Panc1 (cell line): Measurements from ENCODE around the gene COA8. TPM values are rescaled to one million over a fixed set of nuclear protein-coding genes. Genes with fewer than 3 reads are reported as not detected.
A peak's percentile ranks its signal among the peaks of the same experiment; 100 is the strongest.

Source experiments
- ATAC-seq: fragments of 200-7000 bp; cut with Tn5 transposase; 2 replicates; pipeline ENCODE4 v1.9.1; 2020; ENCODE audit warnings: mild to moderate bottlenecking, moderate library complexity
- BruUV-seq: library from RNA; stranded (reverse); fragments of 400-500 nt; replicated peaks from 2 replicates; lab custom pipeline; 2021; lab: Mats Ljungman, UMichigan
- CTCF ChIA-PET: fragments of 300-600 bp; sonication (Branson Sonifier 250); formaldehyde crosslinking; loops from one replicate; lab custom pipeline; 2022; ENCODE audit warnings: antibody characterized with exemption; lab: Charles Lee
- POLR2A ChIA-PET: fragments of 300-600 bp; sonication (Branson Sonifier 250); formaldehyde crosslinking; loops from one replicate; lab custom pipeline; 2022; ENCODE audit warnings: antibody characterized with exemption; lab: Charles Lee
- DNase-seq: peaks from one replicate; pipeline ENCODE4 v3.0.0-alpha.2; 2010; ENCODE audit warnings: low read depth, low spot score
- H3K27ac ChIP-seq: 2 replicates; pipeline ENCODE4 v1.5.1; 2011; ENCODE audit warnings: mild to moderate bottlenecking, low read length, inconsistent platforms
- H3K27me3 ChIP-seq: fragments of 200-500 bp; sonication (Bioruptor generic); 2 replicates; pipeline ENCODE4 v1.6.0; 2014; ENCODE audit warnings: low read length, inconsistent platforms; ENCODE audit not compliant: control insufficient read depth, insufficient read depth
- H3K36me3 ChIP-seq: fragments of 200-500 bp; sonication (Bioruptor generic); 2 replicates; pipeline ENCODE4 v1.5.1; 2014; ENCODE audit warnings: inconsistent platforms, mild to moderate bottlenecking, low read length, moderate library complexity; ENCODE audit not compliant: control insufficient read depth, insufficient read depth
- H3K4me1 ChIP-seq: 2 replicates; pipeline ENCODE4 v1.5.1; 2011; ENCODE audit warnings: inconsistent platforms, mild to moderate bottlenecking, low read length, moderate library complexity; ENCODE audit not compliant: control insufficient read depth, insufficient read depth
- H3K4me3 ChIP-seq, 2 experiments: 2 replicates each; pipeline ENCODE4 v1.5.1; 2011 to 2012; ENCODE audit warnings: low read depth in 2 of 2, low read length in 2 of 2, mild to moderate bottlenecking in 2 of 2, inconsistent platforms in 1 of 2, moderate library complexity in 1 of 2
- H3K9me3 ChIP-seq: fragments of 200-500 bp; sonication (Bioruptor generic); 2 replicates; pipeline ENCODE4 v1.5.1; 2014; ENCODE audit warnings: low read depth, mild to moderate bottlenecking, inconsistent platforms, low read length, moderate library complexity; ENCODE audit not compliant: control insufficient read depth, insufficient read depth
- POLR2AphosphoS5 ChIP-seq: IDR thresholded peaks from 2 replicates; pipeline ENCODE4 v1.6.1; 2012; ENCODE audit warnings: mild to moderate bottlenecking, low read depth, low read length, moderate library complexity
- SIN3A ChIP-seq: IDR thresholded peaks from 2 replicates; pipeline ENCODE4 v1.6.1; 2012; ENCODE audit warnings: low read depth, mild to moderate bottlenecking, low read length, moderate library complexity, borderline replicate concordance; ENCODE audit not compliant: insufficient read depth
- TCF7L2 ChIP-seq: IDR thresholded peaks from 2 replicates; pipeline ENCODE4 v1.6.1; 2011; ENCODE audit warnings: mild to moderate bottlenecking, low read depth, low read length, inconsistent platforms
- in situ Hi-C: cut with HindIII; loops from 2 replicates; pipeline ENCODE4 v1.10.0; 2016; ENCODE audit warnings: low sequenced_read_pairs, low pct_unique_long_range_greater_than_20kb
- intact Hi-C: fragments of 100-400 bp; cut with micrococcal nuclease; formaldehyde crosslinking; loops from one replicate; pipeline ENCODE4 v1.10.0; 2022; ENCODE audit not compliant: unreplicated experiment
- total RNA-seq: library from RNA; stranded (reverse); gene quantifications from one replicate; pipeline ENCODE4 v1.2.1, GENCODE V29; 2021; ENCODE audit not compliant: unreplicated experiment
- TF ChIP-seq, protein P1 (sequence below), 2 experiments: IDR thresholded peaks; 2 replicates each; pipeline ENCODE4 v1.6.1; 2011 to 2012; ENCODE audit warnings: low read depth in 2 of 2, control low read depth in 1 of 2, low read length in 1 of 2, mild to moderate bottlenecking in 1 of 2, moderate library complexity in 1 of 2; ENCODE audit not compliant: insufficient read depth in 1 of 2
- TF ChIP-seq, protein P2 (sequence below): fragments of 450-650 bp; IDR thresholded peaks from 2 replicates; pipeline ENCODE4 v1.5.1; 2017; ENCODE audit warnings: mild to moderate bottlenecking

COA8 gene
- total RNA-seq, 1 experiment from 2014 or later = 42.2 TPM

DNA sequence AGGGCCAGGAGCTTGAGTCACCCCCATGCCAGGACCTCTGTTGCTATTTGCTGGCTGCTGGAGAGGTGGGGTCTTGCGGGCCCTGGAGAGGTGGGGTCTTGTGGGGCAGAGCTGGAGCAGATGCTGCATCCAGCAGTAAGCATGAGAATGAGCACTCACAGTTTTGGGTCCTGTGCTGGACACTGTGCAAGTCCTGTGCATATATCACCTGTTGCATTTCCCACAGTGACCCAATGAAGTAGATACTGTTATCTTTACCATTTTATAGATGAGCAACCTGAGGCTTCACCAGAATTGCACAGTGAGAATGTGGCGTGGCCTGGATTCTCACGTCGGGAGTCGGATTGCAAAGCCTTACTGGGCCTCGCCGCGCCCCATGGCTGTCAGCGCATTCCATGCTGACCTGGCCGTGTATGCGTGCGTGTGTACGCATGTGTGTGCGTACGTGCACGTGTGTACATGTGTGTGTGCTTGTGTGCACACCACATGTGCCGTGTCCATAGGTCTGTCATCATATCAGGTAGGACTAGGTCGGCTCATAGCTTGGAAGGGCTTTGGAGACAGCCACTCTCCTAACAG, 12.0 kb downstream of the COA8 start:
- Histone ChIP-seq H3K36me3 (no peaks in the 10 kb centered on the region; the same call in 1 of the 2 replicates), H3K4me1 (no peaks in the 10 kb centered on the region; the same call in none of the 2 replicates), H3K9me3 (no peaks in the 10 kb centered on the region), H3K4me3 (no peak overlapping the region), H3K27ac (no peak overlapping the region), H3K27me3 (no peaks in the 10 kb centered on the region)
- TF ChIP-seq TCF7L2 = no peak
- TF ChIP-seq SIN3A = no peak
- TF ChIP-seq, protein P1, sequence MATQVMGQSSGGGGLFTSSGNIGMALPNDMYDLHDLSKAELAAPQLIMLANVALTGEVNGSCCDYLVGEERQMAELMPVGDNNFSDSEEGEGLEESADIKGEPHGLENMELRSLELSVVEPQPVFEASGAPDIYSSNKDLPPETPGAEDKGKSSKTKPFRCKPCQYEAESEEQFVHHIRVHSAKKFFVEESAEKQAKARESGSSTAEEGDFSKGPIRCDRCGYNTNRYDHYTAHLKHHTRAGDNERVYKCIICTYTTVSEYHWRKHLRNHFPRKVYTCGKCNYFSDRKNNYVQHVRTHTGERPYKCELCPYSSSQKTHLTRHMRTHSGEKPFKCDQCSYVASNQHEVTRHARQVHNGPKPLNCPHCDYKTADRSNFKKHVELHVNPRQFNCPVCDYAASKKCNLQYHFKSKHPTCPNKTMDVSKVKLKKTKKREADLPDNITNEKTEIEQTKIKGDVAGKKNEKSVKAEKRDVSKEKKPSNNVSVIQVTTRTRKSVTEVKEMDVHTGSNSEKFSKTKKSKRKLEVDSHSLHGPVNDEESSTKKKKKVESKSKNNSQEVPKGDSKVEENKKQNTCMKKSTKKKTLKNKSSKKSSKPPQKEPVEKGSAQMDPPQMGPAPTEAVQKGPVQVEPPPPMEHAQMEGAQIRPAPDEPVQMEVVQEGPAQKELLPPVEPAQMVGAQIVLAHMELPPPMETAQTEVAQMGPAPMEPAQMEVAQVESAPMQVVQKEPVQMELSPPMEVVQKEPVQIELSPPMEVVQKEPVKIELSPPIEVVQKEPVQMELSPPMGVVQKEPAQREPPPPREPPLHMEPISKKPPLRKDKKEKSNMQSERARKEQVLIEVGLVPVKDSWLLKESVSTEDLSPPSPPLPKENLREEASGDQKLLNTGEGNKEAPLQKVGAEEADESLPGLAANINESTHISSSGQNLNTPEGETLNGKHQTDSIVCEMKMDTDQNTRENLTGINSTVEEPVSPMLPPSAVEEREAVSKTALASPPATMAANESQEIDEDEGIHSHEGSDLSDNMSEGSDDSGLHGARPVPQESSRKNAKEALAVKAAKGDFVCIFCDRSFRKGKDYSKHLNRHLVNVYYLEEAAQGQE (IDR thresholded peaks at IDR 0.05; ENCODE audit: insufficient read depth in 1 of 2, low read depth in 2 of 2, low read length in 1 of 2) = no peak
- TF ChIP-seq POLR2AphosphoS5 = no peak
- TF ChIP-seq, protein P2, sequence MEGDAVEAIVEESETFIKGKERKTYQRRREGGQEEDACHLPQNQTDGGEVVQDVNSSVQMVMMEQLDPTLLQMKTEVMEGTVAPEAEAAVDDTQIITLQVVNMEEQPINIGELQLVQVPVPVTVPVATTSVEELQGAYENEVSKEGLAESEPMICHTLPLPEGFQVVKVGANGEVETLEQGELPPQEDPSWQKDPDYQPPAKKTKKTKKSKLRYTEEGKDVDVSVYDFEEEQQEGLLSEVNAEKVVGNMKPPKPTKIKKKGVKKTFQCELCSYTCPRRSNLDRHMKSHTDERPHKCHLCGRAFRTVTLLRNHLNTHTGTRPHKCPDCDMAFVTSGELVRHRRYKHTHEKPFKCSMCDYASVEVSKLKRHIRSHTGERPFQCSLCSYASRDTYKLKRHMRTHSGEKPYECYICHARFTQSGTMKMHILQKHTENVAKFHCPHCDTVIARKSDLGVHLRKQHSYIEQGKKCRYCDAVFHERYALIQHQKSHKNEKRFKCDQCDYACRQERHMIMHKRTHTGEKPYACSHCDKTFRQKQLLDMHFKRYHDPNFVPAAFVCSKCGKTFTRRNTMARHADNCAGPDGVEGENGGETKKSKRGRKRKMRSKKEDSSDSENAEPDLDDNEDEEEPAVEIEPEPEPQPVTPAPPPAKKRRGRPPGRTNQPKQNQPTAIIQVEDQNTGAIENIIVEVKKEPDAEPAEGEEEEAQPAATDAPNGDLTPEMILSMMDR = no peak
- DNase-seq = no peak
- CTCF ChIA-PET = no interaction called here
- in situ Hi-C loops = no loop called here
- intact Hi-C loops = no loop called here
- POLR2A ChIA-PET = no interaction called here
- no peak for ATAC-seq
- no TSS peak for BruUV-seq

DNA sequence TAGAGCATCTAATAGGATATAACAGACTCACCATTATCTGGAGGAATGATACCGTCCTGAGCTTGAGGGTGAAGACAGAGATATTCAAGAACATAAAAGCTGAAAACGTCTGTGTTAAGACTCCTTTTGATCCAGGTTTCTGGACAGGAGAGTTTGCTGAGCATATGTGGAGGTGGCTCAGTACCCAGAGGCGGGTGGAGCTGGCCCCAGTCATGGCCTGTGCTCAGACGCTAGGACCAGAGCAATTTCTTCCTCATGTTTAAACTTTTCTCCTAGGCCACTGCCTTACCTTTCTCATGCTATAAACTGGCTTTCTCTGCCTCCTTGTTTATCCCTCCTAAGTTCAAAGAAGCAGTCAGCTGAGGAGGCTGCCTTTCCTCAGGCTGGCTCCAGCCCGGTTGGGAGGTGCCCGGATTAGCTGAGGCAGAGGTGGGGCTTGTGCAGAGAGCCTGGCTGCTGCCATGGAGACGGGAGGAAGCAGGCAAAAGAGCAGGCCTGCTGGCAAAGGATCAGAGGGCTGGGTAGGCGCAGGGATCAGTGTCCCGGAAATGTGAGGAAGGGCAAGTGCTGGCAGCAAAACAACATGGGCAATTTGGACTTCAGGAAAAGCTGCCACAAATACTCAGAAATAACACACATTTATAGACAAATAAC, 13.7 kb downstream of the COA8 start:
- Histone ChIP-seq H3K9me3 (no peaks in the 10 kb centered on the region), H3K36me3 (no peaks in the 10 kb centered on the region; the same call in 1 of the 2 replicates), H3K27me3 (no peaks in the 10 kb centered on the region), H3K4me3 (no peak overlapping the region), H3K27ac (no peak overlapping the region), H3K4me1 (no peaks in the 10 kb centered on the region; the same call in none of the 2 replicates)
- intact Hi-C loops (no loop called here), in situ Hi-C loops (no loop called here)
- BruUV-seq = no TSS peak
- ChIA-PET POLR2A (interaction anchor here (0.6 kb wide), 1 partner anchor 122 kb away, joined by 3 read pairs; no protein-coding TSS in a partner anchor), CTCF (no interaction called here)
- TF ChIP-seq POLR2AphosphoS5 (no peak), SIN3A (no peak), TCF7L2 (peak; percentile 74)
- peak; percentile 78 for ATAC-seq
- DNase-seq = no peak
